Mammary epithelial cell (primary cell): ENCODE data around the gene ZNF341.

Source experiments
- EZH2 ChIP-seq: IDR thresholded peaks from 2 replicates; pipeline ENCODE4 v1.6.1; 2012; ENCODE audit warnings: low read length, inconsistent platforms, borderline replicate concordance
- TF ChIP-seq, protein P1 (sequence below), 2 donors: IDR thresholded peaks in 1 of 2; conservative IDR thresholded peaks in 1 of 2; 2 replicates each; pipeline ENCODE4 v1.5.1; 2011 to 2012; ENCODE audit warnings: inconsistent platforms in 2 of 2, low read length in 2 of 2, mild to moderate bottlenecking in 2 of 2, control low read depth in 1 of 2, low read depth in 1 of 2; ENCODE audit not compliant: insufficient read depth in 1 of 2; ENCODE audit errors: extremely low read depth in 1 of 2

DNA sequence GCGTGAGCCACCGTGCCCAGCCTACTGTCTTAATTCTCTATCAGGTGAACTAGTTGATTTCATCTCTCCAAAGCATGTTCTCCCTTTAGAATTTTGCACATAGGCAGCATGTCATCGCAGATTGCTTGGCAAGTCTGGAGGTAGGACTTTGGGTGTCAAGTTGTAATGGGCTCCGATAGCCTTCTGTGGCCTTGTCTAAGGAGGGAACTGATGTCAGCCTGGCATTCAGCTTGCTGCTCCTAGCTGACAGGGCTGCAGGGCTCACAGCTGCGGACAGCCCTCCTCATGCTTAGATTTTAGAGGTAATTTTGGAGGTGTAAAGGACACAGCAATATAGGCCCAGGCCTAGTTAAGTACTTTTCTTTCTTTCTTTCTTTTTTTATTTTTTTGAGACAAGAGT, 90.6 kb downstream of the ZNF341 start:
- TF ChIP-seq, protein P1, sequence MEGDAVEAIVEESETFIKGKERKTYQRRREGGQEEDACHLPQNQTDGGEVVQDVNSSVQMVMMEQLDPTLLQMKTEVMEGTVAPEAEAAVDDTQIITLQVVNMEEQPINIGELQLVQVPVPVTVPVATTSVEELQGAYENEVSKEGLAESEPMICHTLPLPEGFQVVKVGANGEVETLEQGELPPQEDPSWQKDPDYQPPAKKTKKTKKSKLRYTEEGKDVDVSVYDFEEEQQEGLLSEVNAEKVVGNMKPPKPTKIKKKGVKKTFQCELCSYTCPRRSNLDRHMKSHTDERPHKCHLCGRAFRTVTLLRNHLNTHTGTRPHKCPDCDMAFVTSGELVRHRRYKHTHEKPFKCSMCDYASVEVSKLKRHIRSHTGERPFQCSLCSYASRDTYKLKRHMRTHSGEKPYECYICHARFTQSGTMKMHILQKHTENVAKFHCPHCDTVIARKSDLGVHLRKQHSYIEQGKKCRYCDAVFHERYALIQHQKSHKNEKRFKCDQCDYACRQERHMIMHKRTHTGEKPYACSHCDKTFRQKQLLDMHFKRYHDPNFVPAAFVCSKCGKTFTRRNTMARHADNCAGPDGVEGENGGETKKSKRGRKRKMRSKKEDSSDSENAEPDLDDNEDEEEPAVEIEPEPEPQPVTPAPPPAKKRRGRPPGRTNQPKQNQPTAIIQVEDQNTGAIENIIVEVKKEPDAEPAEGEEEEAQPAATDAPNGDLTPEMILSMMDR (conservative IDR thresholded peaks at IDR 0.05 in 1 of 2, IDR thresholded peaks at IDR 0.05 in 1 of 2; ENCODE audit: extremely low read depth in 1 of 2, insufficient read depth in 1 of 2, low read depth in 1 of 2, low read length in 2 of 2) = no peak
- no peak for TF ChIP-seq EZH2
